ENCODE measurements around the gene TGIF1. TPM values are rescaled to one million over a fixed set of nuclear protein-coding genes. Genes with fewer than 3 reads are reported as not detected.
"Not testable (repeated sequence)": the region's sequence is repeated elsewhere in the genome, so short reads cannot be mapped to it uniquely, and the experiment has no call there.

Gene TGIF1
- total RNA-seq, result 59.3 TPM

DNA sequence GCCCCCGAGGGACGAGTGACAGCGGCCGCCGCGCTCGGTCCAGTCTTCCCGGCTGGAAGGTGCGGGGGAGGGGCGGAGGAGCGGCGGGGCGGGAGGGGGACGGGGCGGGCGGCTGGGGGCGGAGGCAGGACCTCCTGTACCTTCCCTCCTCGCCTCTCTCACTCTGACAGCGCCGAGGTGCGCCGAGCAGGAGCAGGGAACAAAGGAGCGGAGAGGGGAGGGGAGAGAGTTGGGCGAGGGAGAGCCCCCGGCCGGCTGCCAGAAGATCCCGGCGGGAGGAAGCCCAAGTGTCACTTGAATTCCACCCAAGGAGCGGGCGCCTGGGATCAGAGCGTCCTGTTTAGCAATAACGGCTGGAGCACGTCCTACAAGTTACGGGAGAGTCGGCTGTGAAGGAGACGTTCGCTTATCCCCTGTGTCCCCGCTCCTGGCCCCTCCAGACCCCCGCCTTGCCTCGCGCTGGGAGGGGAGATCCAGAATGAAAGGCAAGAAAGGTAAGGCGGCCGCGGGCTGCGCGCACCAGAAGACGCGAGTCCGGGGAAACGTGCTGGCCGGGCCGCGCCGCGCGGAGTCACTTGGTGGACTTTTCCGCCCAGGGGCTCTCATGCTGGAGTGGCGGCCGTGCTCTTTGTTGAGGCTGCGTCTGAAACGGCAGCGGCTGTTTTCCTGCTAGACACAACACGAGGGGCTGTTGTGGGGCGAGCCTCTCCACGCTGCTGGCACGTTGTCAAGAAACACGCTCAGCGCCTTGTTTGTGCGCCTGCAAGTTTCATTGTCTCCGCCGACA, at the start of gene TGIF1:
Gene TGIF1, plus strand, starts transcription at position 161 of the 787 bp plus-strand sequence. Its CDS starts 318 bp downstream, at position 479.
- ATAC-seq (peak; percentile 44), DNase-seq (ENCODE audit: low spot score) (peak; percentile 89)
- intact Hi-C loops (cut with DNase I), result loop anchor here (5.0 to 10.0 kb wide), 2 partner anchors 147 to 175 kb away; no protein-coding TSS in a partner anchor

DNA sequence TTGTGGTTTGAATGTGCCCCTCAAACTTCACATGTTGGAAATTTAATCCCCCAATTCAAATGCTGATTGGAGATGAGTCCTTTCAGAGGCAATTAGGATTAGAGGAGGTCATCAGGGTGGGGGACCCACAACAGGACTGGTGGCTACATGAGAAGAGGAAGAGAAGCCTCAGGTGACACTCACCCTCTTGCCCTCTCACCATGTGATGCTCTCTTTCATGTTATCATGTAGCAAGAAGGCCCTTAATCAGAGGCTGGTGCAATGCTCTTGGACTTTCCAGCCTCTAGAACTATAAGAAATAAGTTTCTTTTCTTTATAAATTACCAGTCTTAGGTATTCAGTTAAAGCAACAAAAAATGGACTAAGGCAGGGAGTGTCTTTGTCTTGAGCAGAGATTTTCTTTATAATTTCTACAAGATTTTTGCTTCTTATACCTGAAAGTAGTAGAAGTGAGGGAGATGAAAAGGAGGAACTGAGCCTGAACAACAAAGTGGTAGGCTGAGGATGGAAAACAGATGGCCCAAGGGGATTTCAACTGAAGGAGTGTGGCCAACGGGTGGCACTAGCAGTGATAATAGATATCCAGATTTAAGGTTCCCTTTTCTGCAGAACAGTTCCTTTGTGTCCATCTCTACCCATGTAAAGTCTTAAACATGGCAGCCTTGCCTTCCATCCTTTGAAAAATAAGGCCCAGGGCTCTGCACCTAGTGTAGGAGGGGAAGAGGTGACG, 49.2 kb upstream of the TGIF1 start:
- no peak for DNase-seq (ENCODE audit: low spot score)
- intact Hi-C loops (cut with DNase I), result no loop called here
- ATAC-seq, result no peak

DNA sequence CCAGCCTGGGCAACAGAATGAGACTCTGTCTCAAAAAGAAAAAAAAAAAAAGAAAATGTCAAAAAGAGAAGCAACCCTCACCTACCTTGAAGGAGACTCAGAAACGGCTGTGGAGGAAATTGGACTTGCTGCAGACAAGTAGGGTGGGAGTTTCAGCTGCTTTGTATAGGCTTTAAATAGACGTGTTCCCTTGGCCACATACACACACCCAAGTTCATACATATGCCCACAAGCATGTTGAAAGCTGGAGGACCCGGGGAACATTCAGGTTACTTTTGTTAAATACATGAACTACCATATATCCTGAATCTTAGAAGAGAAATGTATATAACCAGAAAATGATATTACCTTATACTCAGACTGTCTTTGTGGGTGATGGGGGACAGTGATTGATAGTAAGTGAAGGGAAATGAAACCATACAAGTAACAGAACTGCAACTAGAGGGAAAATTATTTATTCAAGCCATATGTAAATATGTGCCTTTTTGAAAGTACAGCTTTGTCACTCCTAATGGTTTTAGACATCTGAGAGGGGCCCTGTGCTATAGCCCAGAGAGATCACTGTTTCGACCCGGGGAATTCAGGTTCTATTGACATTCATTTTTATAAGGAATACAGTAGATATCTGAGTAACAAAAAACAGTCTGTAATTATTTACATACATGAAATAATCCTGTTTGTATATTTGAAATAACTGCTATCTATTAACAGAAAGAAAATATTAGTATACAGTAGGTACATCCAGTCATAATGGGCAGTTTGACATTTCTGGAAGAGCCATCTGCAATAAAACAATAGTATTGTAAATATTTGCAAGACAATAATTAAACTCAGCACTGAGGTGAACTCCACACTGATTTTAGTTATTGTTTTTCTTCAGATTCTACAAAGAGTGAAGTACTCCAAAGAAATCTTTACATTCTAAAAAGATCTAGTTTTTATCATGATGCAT, 48.0 kb upstream of the TGIF1 start:
- DNase-seq (ENCODE audit: low spot score), result no peak
- no peak for ATAC-seq
- intact Hi-C loops (cut with DNase I), result no loop called here

DNA sequence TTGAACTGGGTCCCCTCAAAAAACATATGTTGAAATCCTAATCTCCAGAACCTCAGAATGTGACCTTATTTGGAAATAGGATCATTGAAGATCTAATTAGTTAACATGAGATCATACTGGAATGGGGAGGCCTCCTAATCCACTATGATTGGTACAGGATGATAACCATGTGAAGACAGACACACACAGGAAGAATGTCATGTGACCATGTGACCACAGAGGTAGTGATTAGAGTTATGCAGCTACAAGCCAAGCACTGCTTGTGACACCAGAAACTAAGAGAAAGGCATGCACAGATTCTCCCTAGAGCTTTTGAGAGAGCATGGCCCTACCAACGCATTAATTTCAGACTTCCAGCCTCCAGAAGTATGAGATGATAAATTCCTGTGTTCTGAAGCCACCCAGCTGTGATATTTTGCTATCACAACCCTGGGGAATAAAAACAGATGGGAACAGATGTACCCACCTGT, 47.0 kb upstream of the TGIF1 start:
- ATAC-seq (no peak), DNase-seq (ENCODE audit: low spot score) (no peak)
- intact Hi-C loops (cut with DNase I), result no loop called here

DNA sequence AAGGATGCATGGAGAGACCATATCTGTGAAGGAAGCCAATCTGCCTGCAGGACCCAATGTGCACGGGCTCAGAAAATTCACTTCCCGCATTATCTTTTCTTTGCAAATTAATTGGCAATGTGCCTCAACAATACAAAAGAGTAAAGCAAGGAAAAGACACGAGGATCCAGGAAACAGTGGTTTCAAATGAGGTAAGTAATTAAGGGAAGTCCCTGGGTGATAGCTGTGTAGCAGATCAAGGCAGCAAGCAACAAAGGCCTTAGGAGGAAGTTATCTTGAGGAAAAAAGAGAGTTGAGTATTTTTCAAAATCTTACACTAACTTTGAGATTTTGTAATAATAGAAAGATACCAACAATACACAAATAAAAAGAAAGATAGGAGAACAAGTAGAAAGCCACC, 44.3 kb upstream of the TGIF1 start:
- no peak for DNase-seq (ENCODE audit: low spot score)
- intact Hi-C loops (cut with DNase I), result no loop called here
- ATAC-seq, result no peak

DNA sequence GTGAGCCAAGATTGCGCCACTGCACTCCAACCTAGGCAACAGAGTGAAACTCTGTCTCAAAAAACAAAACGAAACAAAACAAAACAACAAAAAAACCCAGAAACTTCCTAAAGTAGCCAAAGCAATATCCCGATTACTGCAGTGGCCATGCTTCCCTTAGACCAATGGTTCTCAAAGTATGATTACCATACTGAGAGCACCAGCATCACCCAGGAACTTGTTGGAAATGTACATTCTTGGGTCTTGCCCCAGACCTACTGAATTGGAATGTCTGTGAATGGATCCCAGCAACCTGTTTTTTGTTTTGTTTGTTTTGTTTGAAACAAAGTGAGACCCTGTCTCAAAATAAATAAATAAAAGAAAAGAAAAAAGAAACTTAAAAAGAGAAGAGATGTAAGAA, 41.9 kb upstream of the TGIF1 start:
- DNase-seq (ENCODE audit: low spot score), result no peak
- intact Hi-C loops (cut with DNase I), result no loop called here
- no peak for ATAC-seq

DNA sequence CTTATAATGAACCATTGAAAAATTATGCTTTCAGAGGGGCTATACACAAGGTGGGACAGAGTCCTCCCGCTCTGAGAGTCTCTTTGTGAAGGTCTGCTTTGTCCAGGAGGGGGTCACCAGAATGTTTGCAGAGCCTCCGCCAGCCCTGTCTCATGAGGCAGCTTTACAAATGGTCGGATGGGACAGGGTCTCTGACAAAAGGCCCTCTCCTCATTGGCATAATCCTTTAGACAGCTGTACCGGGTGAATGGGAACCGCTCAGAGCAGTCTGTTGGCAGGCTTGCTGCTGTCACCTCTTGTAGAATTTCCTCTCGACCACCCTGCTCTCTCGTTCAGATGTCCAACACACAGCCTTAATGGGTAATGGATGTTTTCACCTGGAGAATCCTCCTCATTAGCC, 40.2 kb upstream of the TGIF1 start:
- DNase-seq (ENCODE audit: low spot score) (no peak), ATAC-seq (no peak)
- intact Hi-C loops (cut with DNase I), result no loop called here

DNA sequence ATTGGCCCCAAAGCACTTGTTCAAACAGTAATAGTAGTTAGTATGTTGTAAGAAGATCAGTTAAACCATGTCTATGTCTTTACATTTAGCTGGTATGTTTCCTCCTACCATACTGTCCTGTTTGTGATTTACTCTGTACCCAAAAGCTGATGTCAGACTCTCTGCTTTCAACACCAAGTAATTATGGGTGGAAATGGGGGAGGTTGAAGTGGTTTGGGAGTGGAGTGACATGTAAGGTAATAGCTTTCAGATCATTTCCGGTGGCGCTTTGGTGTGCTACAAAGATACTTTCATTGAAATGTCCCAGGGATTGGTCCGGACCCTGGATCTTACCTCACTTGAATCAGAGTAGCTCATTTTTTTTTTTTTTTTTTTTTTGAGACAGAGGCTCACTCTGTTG, 39.7 kb upstream of the TGIF1 start:
- intact Hi-C loops (cut with DNase I), result no loop called here
- ATAC-seq (no peak), DNase-seq (ENCODE audit: low spot score) (no peak)

DNA sequence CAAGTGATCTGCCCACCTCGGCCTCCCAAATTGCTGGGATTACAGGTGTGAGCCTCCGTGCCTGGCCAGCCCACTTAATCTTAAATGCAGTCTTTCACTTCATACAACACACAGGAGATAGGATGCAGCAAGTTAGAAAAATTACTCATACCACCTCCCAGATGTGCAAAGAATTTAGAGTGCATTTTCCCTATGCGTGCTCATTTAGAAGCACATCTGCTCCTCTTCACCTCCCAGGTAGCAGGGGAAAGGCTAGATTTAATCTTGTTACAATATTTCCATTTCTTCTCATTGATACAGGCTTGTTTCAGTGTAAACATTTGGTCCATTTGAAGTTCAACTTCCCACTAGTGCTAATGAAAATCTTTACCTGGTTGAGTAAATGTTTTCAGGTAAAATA, 39.1 kb upstream of the TGIF1 start:
- ATAC-seq; intact Hi-C loops (cut with DNase I); DNase-seq (ENCODE audit: low spot score): not testable (repeated sequence)

DNA sequence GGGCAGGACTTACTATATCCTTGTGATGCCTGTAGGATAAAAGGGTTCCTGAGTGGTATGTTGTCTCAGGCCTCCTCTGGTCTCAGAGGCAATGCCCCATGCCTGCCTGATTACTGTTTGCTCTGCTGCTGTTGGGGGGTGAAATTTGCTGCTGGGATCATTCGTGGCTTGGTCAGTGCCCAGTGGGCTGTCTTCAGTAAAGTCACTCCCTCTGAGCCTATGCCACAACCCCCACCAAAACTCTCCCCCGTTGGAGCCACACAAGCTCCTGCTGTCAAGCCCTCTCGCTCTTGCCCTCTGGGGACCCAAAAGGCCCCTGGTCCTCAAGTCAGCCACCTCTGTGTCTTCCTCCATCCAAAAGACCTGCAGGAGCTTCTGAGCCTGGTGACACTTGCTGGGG, 38.6 kb upstream of the TGIF1 start:
- DNase-seq (ENCODE audit: low spot score), result no peak
- no peak for ATAC-seq
- intact Hi-C loops (cut with DNase I), result no loop called here

DNA sequence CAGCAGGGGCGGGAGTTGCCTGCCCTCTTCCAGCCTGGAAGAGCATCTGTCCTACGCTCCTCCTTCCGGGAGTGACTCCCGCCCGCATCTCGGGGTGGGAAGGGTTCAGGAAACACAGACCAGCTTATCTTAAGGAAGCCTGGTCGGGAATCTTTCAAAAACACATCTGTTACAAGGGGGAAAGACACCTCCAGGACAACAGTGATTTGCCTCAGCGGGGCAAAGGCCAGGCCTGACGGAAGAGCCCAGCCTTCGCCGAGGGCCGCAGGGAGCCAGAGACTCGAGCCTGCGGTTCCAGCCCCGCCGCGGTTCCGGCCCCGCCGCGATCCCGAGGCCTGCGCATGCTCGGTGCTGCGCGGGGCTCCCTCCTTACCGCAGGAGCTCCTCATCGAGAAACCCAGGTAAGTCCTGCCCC, 38.1 kb upstream of the TGIF1 start:
- peak; percentile 85 for ATAC-seq
- DNase-seq (ENCODE audit: low spot score), result peak; percentile 61
- intact Hi-C loops (cut with DNase I), result no loop called here

DNA sequence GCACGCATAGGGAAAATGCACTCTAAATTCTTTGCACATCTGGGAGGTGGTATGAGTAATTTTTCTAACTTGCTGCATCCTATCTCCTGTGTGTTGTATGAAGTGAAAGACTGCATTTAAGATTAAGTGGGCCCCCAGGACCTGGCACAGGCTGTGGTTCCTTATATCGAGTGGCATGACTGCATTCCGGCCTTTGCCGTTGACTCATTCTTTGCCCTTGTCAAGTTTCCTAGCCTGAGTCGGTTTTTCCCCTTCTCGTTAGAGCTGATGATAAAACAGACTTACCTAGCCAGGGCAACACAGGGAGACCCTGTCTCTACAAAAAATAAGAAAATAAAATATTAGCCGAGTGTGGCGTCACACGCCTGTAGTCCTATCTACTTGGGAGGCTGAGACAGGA, 37.4 kb upstream of the TGIF1 start:
- DNase-seq (ENCODE audit: low spot score); intact Hi-C loops (cut with DNase I); ATAC-seq: not testable (repeated sequence)

DNA sequence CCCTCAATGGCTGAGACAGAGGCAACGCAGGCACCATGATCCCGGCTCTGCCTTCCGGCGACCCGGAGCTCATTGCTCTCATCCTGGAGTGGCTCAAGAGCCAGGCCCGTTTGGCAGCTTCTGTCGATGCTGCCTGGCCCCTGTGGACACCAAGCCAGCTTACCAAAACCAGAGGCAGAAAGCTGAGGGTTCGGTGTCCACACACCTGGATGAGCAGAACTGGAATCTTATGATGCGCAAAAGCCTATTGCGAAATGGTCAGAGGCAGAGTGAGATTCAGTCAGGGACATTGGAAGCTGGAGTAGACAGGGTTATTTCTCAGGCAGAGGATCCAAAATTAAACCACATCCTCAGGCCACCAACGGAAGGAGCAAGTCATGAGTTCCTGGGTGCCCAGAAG, 34.9 kb upstream of the TGIF1 start:
- ATAC-seq, result no peak
- no peak for DNase-seq (ENCODE audit: low spot score)
- intact Hi-C loops (cut with DNase I), result no loop called here

DNA sequence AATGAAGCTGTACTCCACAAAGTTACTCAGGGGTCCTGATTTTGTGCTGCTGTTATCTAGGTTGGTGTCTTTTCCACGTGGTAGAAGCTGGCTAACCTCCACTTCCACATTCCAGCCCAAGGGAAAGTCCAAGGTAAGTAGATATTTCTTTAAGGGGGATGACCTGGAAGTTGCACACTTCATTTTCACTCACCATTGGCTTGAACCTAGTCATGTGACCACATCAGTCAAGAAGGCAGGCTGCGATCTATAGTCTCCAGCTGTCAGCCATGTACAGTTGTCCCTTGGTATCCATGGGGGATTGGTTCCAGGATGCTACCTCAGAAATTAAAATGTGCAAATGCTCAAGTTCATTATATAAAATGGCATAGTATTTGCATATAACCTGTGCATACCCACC, 31.9 kb upstream of the TGIF1 start:
- ATAC-seq (no peak), DNase-seq (ENCODE audit: low spot score) (no peak)
- intact Hi-C loops (cut with DNase I), result no loop called here

DNA sequence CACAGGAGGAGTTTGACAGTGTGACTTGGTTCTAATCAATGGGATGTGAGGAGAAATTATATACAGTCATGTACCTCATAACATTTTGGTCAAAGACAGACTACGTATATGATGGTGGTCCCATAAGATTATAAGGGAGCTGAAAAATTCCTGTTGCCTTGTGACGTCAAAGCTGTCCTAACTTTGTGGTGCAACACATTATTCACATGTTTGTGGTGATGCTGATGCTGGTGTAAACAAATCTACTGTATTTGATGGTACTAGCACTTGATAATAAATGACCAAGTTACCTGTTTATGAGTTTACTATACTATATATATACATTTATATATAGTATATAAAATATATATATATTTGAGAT, 29.1 kb upstream of the TGIF1 start:
- DNase-seq (ENCODE audit: low spot score), result no peak
- no peak for ATAC-seq
- intact Hi-C loops (cut with DNase I), result no loop called here

DNA sequence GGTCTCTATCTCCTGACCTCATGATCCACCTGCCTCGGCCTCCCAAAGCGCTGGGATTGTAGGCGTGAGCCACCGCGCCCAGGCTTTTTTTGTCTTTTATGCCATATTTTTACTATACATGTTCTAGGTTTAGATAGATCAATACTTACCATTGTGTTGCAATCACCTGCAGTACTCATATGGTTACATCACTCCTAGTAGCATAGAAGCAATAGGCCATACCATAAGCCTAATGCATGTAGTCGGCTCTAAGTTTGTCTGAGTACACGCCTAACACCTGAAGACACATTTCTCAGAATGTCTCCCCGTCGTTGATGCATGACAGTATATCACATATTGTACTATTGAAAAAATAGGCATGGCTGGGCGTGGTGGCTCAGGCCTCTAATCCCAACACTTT, 27.1 kb upstream of the TGIF1 start:
- ATAC-seq, result no peak
- intact Hi-C loops (cut with DNase I), result no loop called here
- DNase-seq (ENCODE audit: low spot score), result no peak

DNA sequence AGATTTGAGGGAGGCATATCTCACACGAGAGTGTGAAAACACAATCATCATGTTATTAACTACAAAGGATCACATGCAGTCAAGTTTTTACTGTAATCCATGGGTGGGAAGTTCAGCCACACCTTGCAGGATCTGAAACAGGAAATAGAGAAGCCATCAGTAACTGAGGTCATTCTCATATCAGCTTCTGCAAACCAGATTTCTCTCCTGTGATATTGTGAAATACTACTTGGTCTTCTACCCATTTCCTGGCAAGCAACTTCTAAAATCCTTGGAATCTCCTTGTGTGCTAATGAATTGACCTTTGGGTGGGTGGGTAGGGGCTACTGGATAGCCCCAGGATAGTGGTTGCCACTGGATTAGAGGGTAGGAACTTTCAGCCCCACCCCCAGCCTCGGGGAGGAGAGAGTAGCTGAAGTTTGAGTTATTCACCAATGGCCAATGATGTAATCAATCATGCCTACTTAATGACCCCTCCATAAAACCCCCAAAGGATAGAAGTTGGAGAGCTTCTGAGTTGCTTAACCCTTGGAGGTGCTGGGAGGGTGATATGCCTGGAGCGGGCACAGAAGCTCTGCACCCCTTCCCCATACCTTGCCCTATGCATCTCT, 25.6 kb upstream of the TGIF1 start:
- ATAC-seq (no peak), DNase-seq (ENCODE audit: low spot score) (no peak)
- intact Hi-C loops (cut with DNase I), result no loop called here

DNA sequence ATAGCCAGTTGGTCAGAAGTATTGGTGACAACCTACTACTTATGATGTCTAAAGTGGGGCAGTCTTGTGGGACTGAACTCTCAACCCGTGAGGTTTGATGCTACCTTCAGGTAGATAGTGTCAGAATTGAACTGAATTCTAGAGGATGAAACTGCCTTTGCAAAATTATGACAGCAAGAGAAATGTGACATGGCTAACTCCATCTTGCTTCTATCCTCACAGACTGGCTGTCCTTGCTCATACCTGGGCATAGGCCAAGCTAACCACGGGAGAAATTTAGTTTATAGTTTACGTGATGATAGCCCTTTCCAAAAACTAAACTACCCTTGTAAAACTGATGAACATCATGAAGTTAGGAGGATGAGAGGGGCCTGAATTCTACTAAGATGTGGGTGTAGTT, 24.9 kb upstream of the TGIF1 start:
- ATAC-seq (no peak), DNase-seq (ENCODE audit: low spot score) (no peak)
- intact Hi-C loops (cut with DNase I), result no loop called here

DNA sequence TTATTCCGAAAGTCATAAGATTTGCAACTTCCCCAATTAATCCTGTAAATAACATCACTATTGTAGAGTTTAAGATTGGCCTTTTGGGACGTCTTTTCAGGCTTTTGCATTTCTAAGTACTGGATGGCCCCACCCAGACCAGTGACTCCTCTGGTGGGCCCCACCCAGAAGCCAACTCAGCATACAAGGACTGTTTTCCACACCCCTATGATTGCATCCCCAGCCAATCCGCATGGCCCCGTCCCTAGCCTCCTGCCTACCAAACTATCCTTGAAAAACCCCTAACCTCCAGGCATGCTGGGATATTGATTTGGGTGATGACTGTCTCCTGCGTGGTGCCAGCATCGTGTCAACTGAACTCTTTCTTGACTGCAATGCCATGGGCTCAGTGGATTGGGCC, 24.5 kb upstream of the TGIF1 start:
- intact Hi-C loops (cut with DNase I), result no loop called here
- ATAC-seq (no peak), DNase-seq (ENCODE audit: low spot score) (no peak)
